H9 (cell line): Measurements from ENCODE around the gene PSMD1. TPM values are rescaled to one million over a fixed set of nuclear protein-coding genes. Genes with fewer than 3 reads are reported as not detected.

Source experiments
- DNase-seq: peaks from one replicate; pipeline ENCODE4 v3.0.0-alpha.2; 2017
- H2AFZ ChIP-seq: one replicate; pipeline ENCODE4 v1.6.1; 2013; ENCODE audit warnings: mild to moderate bottlenecking, low read length, control low read depth, moderate library complexity
- H2AK5ac ChIP-seq: 2 replicates; pipeline ENCODE4 v1.6.1; 2013; ENCODE audit warnings: low read length, control low read depth, mixed read lengths; ENCODE audit not compliant: insufficient read length
- H2BK120ac ChIP-seq: one replicate; pipeline ENCODE4 v1.6.1; 2013; ENCODE audit warnings: low read depth, mild to moderate bottlenecking, low read length, control low read depth, inconsistent platforms; ENCODE audit not compliant: poor library complexity, severe bottlenecking
- H2BK12ac ChIP-seq: 2 replicates; pipeline ENCODE4 v1.6.1; 2013; ENCODE audit warnings: low read length, control low read depth, mixed read lengths, low read depth; ENCODE audit not compliant: insufficient read length
- H2BK15ac ChIP-seq: 2 replicates; pipeline ENCODE4 v1.6.1; 2013; ENCODE audit warnings: low read depth, low read length, control low read depth
- H2BK20ac ChIP-seq: one replicate; pipeline ENCODE4 v1.6.1; 2013; ENCODE audit warnings: low read depth, mild to moderate bottlenecking, low read length, control low read depth, inconsistent platforms; ENCODE audit not compliant: poor library complexity, severe bottlenecking
- H2BK5ac ChIP-seq: 2 replicates; pipeline ENCODE4 v1.6.1; 2013; ENCODE audit warnings: low read length, control low read depth, mixed read lengths; ENCODE audit not compliant: insufficient read length
- H3K14ac ChIP-seq: 2 replicates; pipeline ENCODE4 v1.6.1; 2013; ENCODE audit warnings: low read length, control low read depth; ENCODE audit not compliant: insufficient read depth
- H3K18ac ChIP-seq: 2 replicates; pipeline ENCODE4 v1.6.1; 2013; ENCODE audit warnings: low read depth, mild to moderate bottlenecking, mixed read lengths, low read length, control low read depth; ENCODE audit not compliant: insufficient read length
- H3K23ac ChIP-seq: 2 replicates; pipeline ENCODE4 v1.6.1; 2013; ENCODE audit warnings: low read length, control low read depth, mixed read lengths, low read depth; ENCODE audit not compliant: insufficient read length
- H3K23me2 ChIP-seq: 2 replicates; pipeline ENCODE4 v1.6.1; 2013; ENCODE audit warnings: low read depth, mild to moderate bottlenecking, mixed read lengths, low read length, control low read depth; ENCODE audit not compliant: insufficient read length, poor library complexity, severe bottlenecking
- H3K27ac ChIP-seq: 2 replicates; pipeline ENCODE4 v1.5.1; 2013; ENCODE audit warnings: low read length, control low read depth, mixed read lengths, low read depth; ENCODE audit not compliant: insufficient read length
- H3K27me3 ChIP-seq: 2 replicates; pipeline ENCODE4 v1.6.1; 2013; ENCODE audit warnings: low read length, control low read depth, inconsistent platforms; ENCODE audit not compliant: insufficient read depth
- H3K4ac ChIP-seq: 2 replicates; pipeline ENCODE4 v1.6.1; 2013; ENCODE audit warnings: low read depth, mild to moderate bottlenecking, control low read depth, inconsistent platforms, low read length, moderate library complexity
- H3K4me1 ChIP-seq: 2 replicates; pipeline ENCODE4 v1.6.1; 2013; ENCODE audit warnings: low read length, control low read depth, inconsistent platforms; ENCODE audit not compliant: insufficient read depth
- H3K4me2 ChIP-seq: 2 replicates; pipeline ENCODE4 v1.6.1; 2013; ENCODE audit warnings: low read length, control low read depth, mixed read lengths; ENCODE audit not compliant: insufficient read length, insufficient read depth
- H3K56ac ChIP-seq: 2 replicates; pipeline ENCODE4 v1.6.1; 2013; ENCODE audit warnings: low read depth, mild to moderate bottlenecking, mixed read lengths, low read length, control low read depth; ENCODE audit not compliant: insufficient read length
- H3K79me1 ChIP-seq: 2 replicates; pipeline ENCODE4 v1.6.1; 2013; ENCODE audit warnings: low read depth, mild to moderate bottlenecking, moderate library complexity, low read length, control low read depth, inconsistent platforms; ENCODE audit not compliant: insufficient read depth, poor library complexity, severe bottlenecking
- H3K79me2 ChIP-seq: 2 replicates; pipeline ENCODE4 v1.6.1; 2013; ENCODE audit warnings: low read length, control low read depth, inconsistent platforms; ENCODE audit not compliant: insufficient read depth
- H3K9ac ChIP-seq: 2 replicates; pipeline ENCODE4 v1.6.1; 2013; ENCODE audit warnings: low read length, control low read depth, mixed read lengths; ENCODE audit not compliant: insufficient read length; ENCODE audit errors: extremely low read depth
- H3K9me3 ChIP-seq: one replicate; pipeline ENCODE4 v1.6.1; 2013; ENCODE audit warnings: low read depth, low read length, inconsistent platforms; ENCODE audit not compliant: control insufficient read depth
- H3T11ph ChIP-seq: one replicate; pipeline ENCODE4 v1.6.1; 2013; ENCODE audit warnings: mild to moderate bottlenecking, low read length, control low read depth, inconsistent platforms
- H4K20me1 ChIP-seq: one replicate; pipeline ENCODE4 v1.6.1; 2013; ENCODE audit not compliant: control insufficient read depth, insufficient read length, insufficient read depth
- H4K5ac ChIP-seq: 2 replicates; pipeline ENCODE4 v1.6.1; 2013; ENCODE audit warnings: low read depth, mild to moderate bottlenecking, mixed read lengths, low read length, control low read depth; ENCODE audit not compliant: insufficient read length
- H4K8ac ChIP-seq: replicated peaks from 2 replicates; pipeline ENCODE4 v1.6.1; 2013; ENCODE audit warnings: low read length, control low read depth, mixed read lengths, low read depth; ENCODE audit not compliant: insufficient read length
- H4K91ac ChIP-seq: 2 replicates; pipeline ENCODE4 v1.6.1; 2013; ENCODE audit warnings: low read depth, mild to moderate bottlenecking, moderate library complexity, mixed read lengths, low read length, control low read depth; ENCODE audit not compliant: insufficient read length
- H3K27ac Mint-ChIP-seq, 3 experiments: 2 replicates in 2 of 3; 3 replicates in 1 of 3; pipeline ENCODE4 v1.8.0; 2020 to 2021; ENCODE audit warnings: mixed read lengths in 3 of 3, mild to moderate bottlenecking in 1 of 3, moderate library complexity in 1 of 3
- H3K27me3 Mint-ChIP-seq: 2 replicates; pipeline ENCODE4 v1.8.0; 2021; ENCODE audit warnings: low read depth, mild to moderate bottlenecking, moderate library complexity, mixed read lengths
- H3K36me3 Mint-ChIP-seq, 3 experiments: 2 replicates in 2 of 3; 3 replicates in 1 of 3; pipeline ENCODE4 v1.8.0; 2020 to 2021; ENCODE audit warnings: low read depth in 3 of 3, mixed read lengths in 3 of 3; ENCODE audit not compliant: insufficient read depth in 1 of 3
- H3K4me1 Mint-ChIP-seq, 2 experiments: 2 replicates each; pipeline ENCODE4 v1.8.0; 2020; ENCODE audit warnings: mixed read lengths in 2 of 2
- H3K4me3 Mint-ChIP-seq, 2 experiments: 2 replicates in 1 of 2; 3 replicates in 1 of 2; pipeline ENCODE4 v1.8.0; 2020 to 2021; ENCODE audit warnings: mild to moderate bottlenecking in 2 of 2, mixed read lengths in 2 of 2, moderate library complexity in 1 of 2
- H3K9me3 Mint-ChIP-seq, 2 experiments: 2 replicates in 1 of 2; 3 replicates in 1 of 2; pipeline ENCODE4 v1.8.0; 2020; ENCODE audit warnings: mild to moderate bottlenecking in 2 of 2, mixed read lengths in 2 of 2, moderate library complexity in 1 of 2
- WGBS: extraction: QIAGEN DNeasy Blood & Tissue Kit; methylation state at CpG from one replicate; pipeline ENCODE4 v1.1.7; 2013; ENCODE audit warnings: missing lambda C conversion rate, low lambda C conversion rate, mixed read lengths; ENCODE audit not compliant: insufficient read length; ENCODE audit errors: extremely low coverage; 5-methylcytosine and 5-hydroxymethylcytosine counted together
- total RNA-seq: library from RNA; stranded (reverse); gene quantifications from 2 replicates; pipeline ENCODE4 v1.2.1, GENCODE V29; 2021
- TF ChIP-seq, protein P1 (sequence below): fragments of 200-600 bp; sonication (generic); conservative IDR thresholded peaks from 3 replicates; pipeline ENCODE4 v1.8.0; 2021; ENCODE audit warnings: antibody characterized with exemption, mild to moderate bottlenecking

The PSMD1 gene
- total RNA-seq, 1 experiment from 2014 or later: 166 TPM

- Histone ChIP-seq H3K27me3 (no peaks in the 10 kb centered on the region), H3K27ac (no peak overlapping the region), H4K20me1 (no peaks in the 10 kb centered on the region), H2BK15ac (no peak overlapping the region), H3T11ph (no peak overlapping the region), H3K23ac (no peak overlapping the region), H2BK120ac (no peak overlapping the region), H2BK5ac (no peak overlapping the region), H3K9me3 (no peaks in the 10 kb centered on the region), H3K4ac (no peak overlapping the region), H3K4me2 (no peak overlapping the region), H4K8ac (no peak overlapping the region), H3K18ac (no peak overlapping the region), H2AFZ (no peak overlapping the region), H4K91ac (no peak overlapping the region), H3K23me2 (no peaks in the 10 kb centered on the region), H3K56ac (no peak overlapping the region), H2BK20ac (no peak overlapping the region), H3K79me1 (no peaks in the 10 kb centered on the region), H3K9ac (no peak overlapping the region), H2AK5ac (no peak overlapping the region), H3K14ac (no peak overlapping the region), H2BK12ac (no peak overlapping the region), H3K4me1 (peaks cover 4% of the 10 kb centered on the region; the same call in 1 of the 2 replicates), H4K5ac (no peak overlapping the region), H3K79me2 (no peaks in the 10 kb centered on the region; the same call in 1 of the 2 replicates)
- TF ChIP-seq, protein P1, sequence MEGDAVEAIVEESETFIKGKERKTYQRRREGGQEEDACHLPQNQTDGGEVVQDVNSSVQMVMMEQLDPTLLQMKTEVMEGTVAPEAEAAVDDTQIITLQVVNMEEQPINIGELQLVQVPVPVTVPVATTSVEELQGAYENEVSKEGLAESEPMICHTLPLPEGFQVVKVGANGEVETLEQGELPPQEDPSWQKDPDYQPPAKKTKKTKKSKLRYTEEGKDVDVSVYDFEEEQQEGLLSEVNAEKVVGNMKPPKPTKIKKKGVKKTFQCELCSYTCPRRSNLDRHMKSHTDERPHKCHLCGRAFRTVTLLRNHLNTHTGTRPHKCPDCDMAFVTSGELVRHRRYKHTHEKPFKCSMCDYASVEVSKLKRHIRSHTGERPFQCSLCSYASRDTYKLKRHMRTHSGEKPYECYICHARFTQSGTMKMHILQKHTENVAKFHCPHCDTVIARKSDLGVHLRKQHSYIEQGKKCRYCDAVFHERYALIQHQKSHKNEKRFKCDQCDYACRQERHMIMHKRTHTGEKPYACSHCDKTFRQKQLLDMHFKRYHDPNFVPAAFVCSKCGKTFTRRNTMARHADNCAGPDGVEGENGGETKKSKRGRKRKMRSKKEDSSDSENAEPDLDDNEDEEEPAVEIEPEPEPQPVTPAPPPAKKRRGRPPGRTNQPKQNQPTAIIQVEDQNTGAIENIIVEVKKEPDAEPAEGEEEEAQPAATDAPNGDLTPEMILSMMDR: no peak
- no CpG with 5 or more reads among the region's 1 CpG for WGBS
- no peaks in the 10 kb centered on the region for H3K36me3 Mint-ChIP-seq
- no peak overlapping the region for H3K27ac Mint-ChIP-seq
- H3K4me1 Mint-ChIP-seq: peaks cover 39 to 41% of the 10 kb centered on the region in 2 experiments
- H3K27me3 Mint-ChIP-seq: no peaks in the 10 kb centered on the region
- DNase-seq: no peak
- H3K9me3 Mint-ChIP-seq: no peaks in the 10 kb centered on the region
- H3K4me3 Mint-ChIP-seq: no peak overlapping the region
These were observed 71.3 kb downstream of the PSMD1 start for GRCh38 chr2:231127936-231128335.
